HG03159 (cell line): Measurements from ENCODE around the gene BCAS4.
"Not testable (repeated sequence)": the region's sequence is repeated elsewhere in the genome, so short reads cannot be mapped to it uniquely, and the experiment has no call there.

ENCODE experiments used
- ATAC-seq: cut with Tn5 transposase; IDR thresholded peaks from one replicate; pipeline ENCODE4 v1.9.1; 2021; ENCODE audit warnings: mild to moderate bottlenecking, moderate library complexity; ENCODE audit not compliant: unreplicated experiment

The BCAS4 gene

DNA sequence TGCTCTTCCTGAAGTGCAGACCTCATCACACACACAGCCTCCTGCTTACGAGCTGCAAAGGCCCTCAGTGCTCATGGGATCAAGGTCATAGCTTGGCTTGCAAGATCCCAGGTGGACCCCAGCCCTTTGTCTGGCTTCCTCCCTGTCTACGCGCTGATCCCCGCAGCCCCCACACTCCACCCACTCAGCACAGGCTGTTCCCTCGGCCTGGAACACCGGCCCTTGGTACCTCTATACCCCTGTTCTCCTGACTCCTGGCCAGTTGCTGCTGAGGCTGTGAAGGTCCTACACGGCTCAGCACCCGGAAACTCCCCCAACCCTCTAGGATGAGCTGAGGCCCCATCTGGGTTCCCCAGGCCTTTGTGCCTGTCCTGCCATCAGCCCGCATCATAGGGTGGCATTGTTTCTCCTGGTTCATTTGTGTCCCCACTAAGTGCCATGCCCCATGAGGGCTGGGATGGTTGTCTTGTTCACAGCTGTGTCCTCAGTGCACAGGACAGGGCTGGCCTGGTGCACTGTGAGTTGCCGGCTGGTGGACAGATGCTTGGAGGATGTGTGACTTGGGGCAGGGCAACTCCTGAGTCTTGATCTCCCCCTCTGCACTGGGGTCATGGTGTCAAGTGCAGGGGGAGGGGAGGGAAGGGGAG, 79.4 kb downstream of the BCAS4 start:
- no peak for ATAC-seq

DNA sequence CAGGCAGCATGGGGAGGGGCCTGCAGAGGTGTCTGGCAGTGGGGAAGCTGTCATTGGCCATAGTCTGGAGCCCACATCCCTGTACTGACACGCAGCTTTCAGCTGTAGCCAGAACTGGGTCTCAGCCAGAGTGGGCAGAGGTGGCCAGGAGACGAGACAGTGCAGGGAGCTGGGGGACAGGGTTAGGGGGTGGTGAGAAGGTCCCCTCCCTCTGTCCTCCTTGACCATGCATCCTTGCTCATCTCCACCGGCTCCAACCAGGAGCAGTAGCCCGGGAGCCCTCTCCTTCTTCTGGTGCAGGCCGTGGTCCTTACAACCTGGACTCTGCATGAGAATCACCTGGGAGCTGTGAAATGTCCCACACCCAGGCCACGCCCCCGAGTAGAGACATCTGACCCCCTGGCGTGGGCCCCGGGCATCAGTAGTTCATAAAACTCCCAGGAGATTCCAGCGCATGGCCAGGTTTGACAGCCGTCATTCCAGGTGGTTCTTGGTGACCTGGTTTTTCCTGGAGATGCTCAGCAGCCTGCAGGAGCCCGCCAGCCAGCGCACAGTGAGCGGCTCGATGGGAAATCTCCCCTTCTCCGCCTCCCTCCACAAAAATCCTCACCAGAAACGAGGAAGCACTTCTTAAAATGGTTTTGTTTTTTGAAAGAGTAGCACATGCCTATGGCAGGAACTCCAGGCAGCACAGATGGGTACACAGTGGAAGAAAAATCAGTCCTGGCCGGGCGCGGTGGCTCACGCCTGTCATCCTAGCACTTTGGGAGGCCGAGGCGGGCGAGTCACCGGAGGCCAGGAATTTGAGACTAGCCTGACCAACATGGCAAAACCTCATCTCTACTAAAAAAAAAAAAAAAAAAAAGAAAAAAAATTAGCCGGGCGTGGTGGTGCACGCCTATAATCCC, 80.2 kb downstream of the BCAS4 start:
- no peak for ATAC-seq

- no peak for ATAC-seq
Observed at GRCh38 chr20:50876063-50876685, 81.3 kb downstream of the BCAS4 start.

GRCh38 chr20:50876816-50877215, 82.0 kb downstream of the BCAS4 start:
- no peak for ATAC-seq

GRCh38 chr20:50877232-50877743, 82.4 kb downstream of the BCAS4 start:
- ATAC-seq = no peak

DNA sequence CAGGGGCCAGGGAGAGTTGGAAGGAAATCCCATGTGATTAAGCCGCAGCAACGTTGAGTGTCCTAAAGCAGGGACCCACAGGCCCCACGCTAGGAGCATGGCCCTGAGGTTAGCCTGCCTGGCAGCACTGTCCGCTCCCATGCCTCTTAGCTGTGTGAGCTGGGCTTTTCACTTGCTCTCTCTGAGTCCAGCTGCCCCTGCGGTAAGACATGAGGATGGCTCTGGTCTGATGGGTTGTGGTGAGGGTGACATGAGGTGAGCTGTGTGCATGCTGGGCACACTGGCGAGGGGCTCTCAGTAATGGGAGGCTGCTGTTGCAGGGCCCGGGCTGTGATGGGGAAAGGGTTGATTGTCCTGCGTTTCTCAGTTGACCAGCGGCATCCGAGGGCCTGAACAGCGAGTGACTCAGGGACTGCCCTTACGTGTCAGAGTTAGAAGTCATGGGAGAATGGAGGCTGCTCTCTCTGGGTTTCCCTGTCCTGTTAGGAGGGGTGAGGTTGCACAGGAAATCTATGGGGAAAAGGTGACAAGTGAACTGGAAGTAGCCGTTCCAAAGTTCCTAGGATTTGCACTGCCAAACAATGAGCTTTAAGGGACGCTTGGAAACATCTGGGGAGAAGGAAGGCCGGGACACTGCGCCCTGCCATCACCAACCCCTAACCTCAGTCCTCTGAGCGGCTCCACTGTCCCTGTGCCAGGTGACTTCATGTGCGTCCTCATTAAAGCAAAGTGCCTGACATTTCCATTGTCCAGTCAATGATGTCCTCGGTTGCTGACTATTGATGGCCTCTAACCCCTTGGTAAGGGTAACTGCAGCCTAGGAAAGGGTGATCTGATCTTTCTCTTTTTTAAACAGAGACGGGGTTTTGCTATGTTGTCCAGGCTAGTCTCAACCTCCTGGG, 85.0 kb downstream of the BCAS4 start:
- ATAC-seq = no peak

DNA sequence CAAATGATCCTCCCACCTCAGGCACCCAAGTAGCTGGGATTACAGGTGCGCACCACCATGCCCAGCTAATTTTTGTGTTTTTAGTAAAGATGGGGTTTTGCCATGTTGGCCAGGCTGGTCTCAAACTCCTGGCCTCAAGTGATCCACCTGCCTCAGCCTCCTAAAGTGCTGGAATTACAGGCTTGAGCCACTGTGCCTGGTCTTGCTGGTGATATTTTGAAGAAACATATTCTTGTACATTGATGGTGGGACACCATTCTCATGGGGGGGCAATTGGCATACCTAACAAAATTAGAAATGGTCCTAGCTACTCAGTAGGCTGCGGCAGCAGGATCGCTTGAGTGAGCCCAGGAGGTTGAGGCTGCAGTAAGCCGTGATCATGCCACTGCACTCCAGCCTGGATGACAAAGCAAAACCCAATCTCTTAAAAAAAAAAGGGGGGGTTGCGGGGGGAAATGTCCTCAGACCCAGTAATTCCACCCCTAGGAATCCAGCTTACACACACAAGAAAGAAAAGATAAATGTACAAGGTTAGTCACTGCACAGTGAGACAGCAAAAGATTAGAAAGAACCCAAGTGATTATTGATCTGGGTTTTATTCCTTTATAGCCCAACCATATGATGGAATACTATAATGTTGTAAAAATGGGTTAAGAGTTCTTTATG, 87.0 kb downstream of the BCAS4 start:
- ATAC-seq = not testable (repeated sequence)

DNA sequence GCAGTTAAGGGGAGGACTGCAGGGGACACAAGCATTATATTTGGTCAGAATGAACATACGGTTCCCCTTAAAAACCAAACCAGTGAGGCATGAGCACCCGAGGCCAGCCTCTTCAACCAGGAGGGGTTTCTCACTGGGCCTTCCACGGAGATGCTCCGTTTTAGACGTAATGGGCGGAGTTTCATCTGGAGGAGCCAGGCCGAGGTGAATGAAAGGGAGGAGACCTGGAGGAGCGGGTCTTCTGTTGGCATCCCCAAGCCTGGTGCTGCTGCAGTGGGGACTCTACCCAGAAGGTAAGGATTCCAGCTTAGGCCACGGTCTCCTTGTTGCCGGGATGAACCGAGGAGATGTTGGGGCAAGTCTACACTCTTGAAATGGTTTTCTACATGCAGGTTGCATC, 89.0 kb downstream of the BCAS4 start:
- ATAC-seq = no peak

DNA sequence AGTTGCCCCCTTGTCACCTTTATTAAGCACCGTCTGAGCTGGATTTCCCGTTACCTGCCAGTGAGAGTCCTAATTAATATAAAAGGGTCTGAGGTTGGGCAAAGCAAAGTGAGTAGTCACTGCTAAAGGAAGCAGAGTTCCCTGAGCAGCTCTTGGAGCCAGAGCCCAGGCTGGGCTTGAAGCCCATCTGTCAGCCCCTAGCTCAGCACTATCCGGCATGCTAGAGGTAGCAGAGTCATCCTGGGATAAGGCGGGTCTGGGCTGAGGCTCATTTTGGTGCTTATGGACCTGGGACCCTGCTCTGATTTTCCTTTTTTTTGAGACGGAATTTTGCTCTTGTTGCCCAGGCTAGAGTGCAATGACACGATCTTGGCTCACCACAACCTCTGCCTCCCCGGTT, 90.2 kb downstream of the BCAS4 start:
- no peak for ATAC-seq

DNA sequence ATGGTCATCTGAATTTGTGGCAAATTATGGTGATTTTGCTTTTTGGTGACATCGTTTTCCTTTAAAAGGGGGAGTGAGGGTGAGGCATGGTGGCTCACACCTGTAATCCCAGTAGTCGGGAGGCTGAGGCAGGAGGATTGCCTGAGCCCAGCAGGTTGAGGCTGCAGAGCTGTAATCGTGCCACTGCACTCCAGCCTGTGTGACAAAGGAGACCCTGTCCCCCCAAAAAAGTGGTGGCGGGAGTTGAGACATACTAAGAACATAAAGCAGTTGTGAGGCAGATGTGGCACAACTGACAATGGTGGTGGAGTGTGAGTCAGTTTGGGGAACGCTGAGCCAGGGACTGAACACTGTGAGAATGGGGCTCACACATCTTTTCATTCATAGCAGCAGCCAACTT, 90.9 kb downstream of the BCAS4 start:
- ATAC-seq = no peak

- ATAC-seq = no peak
Observed at GRCh38 chr20:50886184-50886790, 91.4 kb downstream of the BCAS4 start.

- ATAC-seq = no peak
Observed at GRCh38 chr20:50887576-50887975, 92.7 kb downstream of the BCAS4 start.

DNA sequence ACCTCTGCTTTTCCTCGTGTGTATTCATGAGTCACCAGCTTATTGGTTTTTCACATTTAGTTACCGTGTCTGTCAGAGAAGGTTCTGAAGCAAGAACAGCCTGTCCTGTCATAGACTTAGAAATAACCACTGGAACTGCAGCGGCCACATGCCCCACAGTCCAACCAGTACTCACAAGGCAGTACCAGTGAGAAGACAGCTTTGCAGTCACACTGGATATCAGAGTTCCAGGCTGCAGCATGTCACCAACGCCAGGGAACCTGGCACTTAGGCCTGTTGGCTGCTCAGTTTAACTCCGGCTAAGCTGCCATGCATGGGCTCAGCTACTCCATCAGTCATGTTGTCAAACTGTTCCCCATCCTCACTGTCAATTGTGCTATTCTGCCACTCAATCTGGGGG, 96.3 kb downstream of the BCAS4 start:
- no peak for ATAC-seq

DNA sequence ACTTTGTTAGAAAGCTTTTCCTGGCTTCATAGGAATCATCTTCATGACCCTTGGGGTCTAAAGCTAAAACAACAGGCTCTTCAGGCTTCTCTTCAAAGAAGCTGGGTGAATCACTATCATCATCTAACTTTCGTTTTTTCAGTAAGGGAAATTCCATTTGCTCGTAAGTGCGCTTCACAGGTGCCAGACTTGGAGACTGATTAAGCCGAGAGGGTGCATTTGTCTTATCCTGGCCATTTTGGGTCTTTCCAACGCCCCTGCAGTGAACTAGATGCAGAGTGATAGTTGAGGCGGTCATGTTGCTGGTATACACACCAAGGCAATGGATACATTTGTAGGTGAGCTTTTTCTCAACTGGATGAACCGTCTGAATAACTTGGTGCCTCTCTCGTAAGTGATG, 97.5 kb downstream of the BCAS4 start:
- ATAC-seq = no peak

GRCh38 chr20:50893620-50894019, 98.8 kb downstream of the BCAS4 start:
- ATAC-seq = no peak

DNA sequence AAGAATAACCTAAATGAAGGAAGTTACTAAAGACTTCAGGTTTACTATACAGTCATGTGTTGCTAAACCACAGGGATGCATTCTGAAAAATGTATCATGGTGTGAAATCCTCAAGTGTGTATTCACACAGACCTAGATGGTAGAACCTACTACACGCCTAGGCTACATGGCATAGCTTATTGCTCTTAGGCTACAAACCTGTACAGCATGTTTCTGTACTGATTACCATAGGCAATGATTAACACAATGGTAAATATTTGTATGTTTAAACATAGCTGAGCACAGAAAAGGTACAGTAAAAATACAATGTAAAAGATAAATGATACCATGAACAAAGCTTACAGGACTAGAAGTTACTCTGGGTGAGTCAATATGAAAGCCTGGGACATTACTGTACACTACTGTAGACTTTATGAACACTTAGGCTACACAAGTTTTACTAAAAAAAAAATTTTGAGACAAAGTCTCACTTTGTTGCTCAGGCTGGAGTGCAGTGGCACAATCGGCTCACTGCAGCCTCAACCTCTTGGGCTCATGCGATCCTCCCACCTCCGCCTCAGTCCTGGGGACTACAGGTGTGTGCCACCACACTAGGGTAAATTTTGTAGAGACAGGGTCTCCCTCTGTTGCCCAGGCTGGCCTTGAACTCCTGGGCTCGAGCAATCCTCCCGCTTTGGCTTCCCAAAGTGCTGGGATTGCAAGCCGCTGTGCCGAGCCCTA, 100.4 kb downstream of the BCAS4 start:
- ATAC-seq = no peak

GRCh38 chr20:50898475-50898874, 103.6 kb downstream of the BCAS4 start:
- no peak for ATAC-seq

DNA sequence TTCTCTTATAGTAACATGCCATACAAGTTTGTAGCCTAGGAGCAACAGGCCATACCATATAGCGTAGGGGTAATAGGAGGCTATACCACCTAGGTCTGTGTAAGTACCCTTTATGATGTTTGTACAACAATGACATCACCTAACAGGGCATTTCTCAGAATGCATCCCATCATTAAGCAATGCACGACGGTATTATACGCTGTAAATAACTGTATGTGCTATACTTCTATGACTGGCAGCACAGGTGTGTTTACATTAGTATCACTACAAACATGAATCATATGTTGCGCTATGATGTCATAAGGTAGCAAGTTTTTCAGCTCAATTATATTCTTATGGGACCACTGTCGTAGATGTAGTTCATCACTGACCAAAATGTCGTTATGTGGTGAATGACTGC, 105.4 kb downstream of the BCAS4 start:
- ATAC-seq = no peak

GRCh38 chr20:50901301-50901700, 106.4 kb downstream of the BCAS4 start:
- ATAC-seq = no peak
